ENCODE data around the gene PRDM1.

The PRDM1 gene

GRCh38 chr6:106074146-106074545 lies 12.0 kb upstream of the PRDM1 start:
- FAIRE-seq (no peak), DNase-seq (ENCODE audit: insufficient read length) (no peak)
- TF ChIP-seq TAF1 (IDR thresholded peaks at IDR 0.05; ENCODE audit: borderline replicate concordance, low read depth, low read length), result no peak
- TF ChIP-seq POLR2A (IDR thresholded peaks at IDR 0.05; ENCODE audit: low read depth, low read length), result no peak
- no peak for TF ChIP-seq POLR2AphosphoS5 (IDR thresholded peaks at IDR 0.05; ENCODE audit: low read depth, low read length)

- DNase-seq (ENCODE audit: insufficient read length) (no peak), FAIRE-seq (no peak)
- no peak for TF ChIP-seq POLR2A (IDR thresholded peaks at IDR 0.05; ENCODE audit: low read depth, low read length)
- no peak for TF ChIP-seq POLR2AphosphoS5 (IDR thresholded peaks at IDR 0.05; ENCODE audit: low read depth, low read length)
- no peak for TF ChIP-seq TAF1 (IDR thresholded peaks at IDR 0.05; ENCODE audit: borderline replicate concordance, low read depth, low read length)
Observed at GRCh38 chr6:106076139-106076538, 10.0 kb upstream of the PRDM1 start.

GRCh38 chr6:106077170-106077569 lies 9.0 kb upstream of the PRDM1 start:
- no peak for DNase-seq (ENCODE audit: insufficient read length)
- FAIRE-seq, result no peak
- no peak for TF ChIP-seq POLR2AphosphoS5 (IDR thresholded peaks at IDR 0.05; ENCODE audit: low read depth, low read length)
- no peak for TF ChIP-seq TAF1 (IDR thresholded peaks at IDR 0.05; ENCODE audit: borderline replicate concordance, low read depth, low read length)
- TF ChIP-seq POLR2A (IDR thresholded peaks at IDR 0.05; ENCODE audit: low read depth, low read length), result no peak

- TF ChIP-seq POLR2A (IDR thresholded peaks at IDR 0.05; ENCODE audit: low read depth, low read length) (no peak), POLR2AphosphoS5 (IDR thresholded peaks at IDR 0.05; ENCODE audit: low read depth, low read length) (no peak), TAF1 (IDR thresholded peaks at IDR 0.05; ENCODE audit: borderline replicate concordance, low read depth, low read length) (no peak)
- no peak for FAIRE-seq
- no peak for DNase-seq (ENCODE audit: insufficient read length)
Observed at GRCh38 chr6:106077881-106078280, 8.3 kb upstream of the PRDM1 start.

- no peak for TF ChIP-seq POLR2A (IDR thresholded peaks at IDR 0.05; ENCODE audit: low read depth, low read length)
- TF ChIP-seq POLR2AphosphoS5 (IDR thresholded peaks at IDR 0.05; ENCODE audit: low read depth, low read length), result no peak
- no peak for TF ChIP-seq TAF1 (IDR thresholded peaks at IDR 0.05; ENCODE audit: borderline replicate concordance, low read depth, low read length)
- no peak for FAIRE-seq
- no peak for DNase-seq (ENCODE audit: insufficient read length)
Observed at GRCh38 chr6:106079961-106080762, 6.0 kb upstream of the PRDM1 start.

GRCh38 chr6:106080763-106081095 lies 5.4 kb upstream of the PRDM1 start:
- no peak for DNase-seq (ENCODE audit: insufficient read length)
- FAIRE-seq, result no peak
- TF ChIP-seq TAF1 (IDR thresholded peaks at IDR 0.05; ENCODE audit: borderline replicate concordance, low read depth, low read length), result no peak
- TF ChIP-seq POLR2AphosphoS5 (IDR thresholded peaks at IDR 0.05; ENCODE audit: low read depth, low read length), result no peak
- no peak for TF ChIP-seq POLR2A (IDR thresholded peaks at IDR 0.05; ENCODE audit: low read depth, low read length)

GRCh38 chr6:106081715-106082114 lies 4.4 kb upstream of the PRDM1 start:
- no peak for FAIRE-seq

DNA sequence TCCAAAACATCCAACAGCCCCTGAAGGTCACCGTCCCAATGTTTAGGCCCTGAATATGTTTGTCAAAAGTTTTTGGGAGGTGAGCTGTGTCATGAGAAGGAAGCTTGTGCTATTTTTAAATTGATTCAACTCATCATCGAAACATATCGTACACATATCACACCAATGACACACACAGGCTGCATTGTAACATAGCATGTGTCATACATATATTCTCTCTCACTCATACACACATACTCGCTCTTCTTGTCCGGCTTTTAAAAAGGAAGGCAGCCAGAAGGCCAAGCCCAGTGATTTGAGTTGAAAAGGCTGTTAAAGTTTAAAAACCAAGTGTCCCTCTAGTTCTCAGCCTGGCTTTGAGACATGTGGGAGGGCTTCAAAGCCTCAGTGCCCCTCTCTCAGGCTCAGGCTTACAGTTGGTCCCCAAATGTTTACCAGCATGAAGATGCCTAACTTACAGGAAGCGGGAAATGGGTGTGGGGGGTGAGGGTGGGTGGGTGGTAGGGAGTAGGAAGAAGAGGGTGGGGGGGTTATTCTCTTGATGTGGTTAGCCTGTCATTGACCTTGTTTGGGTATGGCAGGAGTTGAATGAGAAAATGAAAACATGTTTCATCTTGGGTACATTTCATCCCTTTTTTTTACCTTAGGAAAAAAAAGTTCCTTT lies 3.3 kb upstream of the PRDM1 start:
- FAIRE-seq (peak; percentile 42), DNase-seq (ENCODE audit: insufficient read length) (no peak)
- TF ChIP-seq POLR2A (IDR thresholded peaks at IDR 0.05; ENCODE audit: low read depth, low read length) (no peak), TAF1 (IDR thresholded peaks at IDR 0.05; ENCODE audit: borderline replicate concordance, low read depth, low read length) (no peak), POLR2AphosphoS5 (IDR thresholded peaks at IDR 0.05; ENCODE audit: low read depth, low read length) (no peak)

More at GRCh38 chr6:106081715-106082114, 4.4 kb upstream of the PRDM1 start:
- no peak for TF ChIP-seq TAF1 (IDR thresholded peaks at IDR 0.05; ENCODE audit: borderline replicate concordance, low read depth, low read length)
- TF ChIP-seq POLR2AphosphoS5 (IDR thresholded peaks at IDR 0.05; ENCODE audit: low read depth, low read length), result no peak
- TF ChIP-seq POLR2A (IDR thresholded peaks at IDR 0.05; ENCODE audit: low read depth, low read length), result no peak
- no peak for DNase-seq (ENCODE audit: insufficient read length)

DNA sequence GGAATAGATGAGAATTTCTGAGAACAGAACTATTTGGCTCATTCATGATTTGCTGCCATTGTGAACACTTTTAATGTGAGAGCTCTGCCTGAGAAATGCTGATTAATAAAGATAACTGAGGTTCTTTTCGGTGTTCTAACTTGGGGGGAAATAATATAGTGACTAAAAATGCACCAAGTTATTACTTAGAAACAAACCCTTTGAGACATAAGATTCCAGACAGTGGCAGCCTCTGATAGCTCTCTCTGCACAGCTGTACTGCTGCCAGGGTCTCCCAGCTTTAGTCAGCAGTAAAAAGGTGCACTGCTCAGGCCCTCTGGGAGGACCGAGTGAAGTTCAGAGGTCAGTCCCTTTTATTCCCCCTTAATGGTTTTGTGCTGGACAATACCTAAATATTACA lies 2.5 kb upstream of the PRDM1 start:
- TF ChIP-seq POLR2AphosphoS5 (IDR thresholded peaks at IDR 0.05; ENCODE audit: low read depth, low read length) (no peak), POLR2A (IDR thresholded peaks at IDR 0.05; ENCODE audit: low read depth, low read length) (no peak), TAF1 (IDR thresholded peaks at IDR 0.05; ENCODE audit: borderline replicate concordance, low read depth, low read length) (no peak)
- DNase-seq (ENCODE audit: insufficient read length) (no peak), FAIRE-seq (no peak)

DNA sequence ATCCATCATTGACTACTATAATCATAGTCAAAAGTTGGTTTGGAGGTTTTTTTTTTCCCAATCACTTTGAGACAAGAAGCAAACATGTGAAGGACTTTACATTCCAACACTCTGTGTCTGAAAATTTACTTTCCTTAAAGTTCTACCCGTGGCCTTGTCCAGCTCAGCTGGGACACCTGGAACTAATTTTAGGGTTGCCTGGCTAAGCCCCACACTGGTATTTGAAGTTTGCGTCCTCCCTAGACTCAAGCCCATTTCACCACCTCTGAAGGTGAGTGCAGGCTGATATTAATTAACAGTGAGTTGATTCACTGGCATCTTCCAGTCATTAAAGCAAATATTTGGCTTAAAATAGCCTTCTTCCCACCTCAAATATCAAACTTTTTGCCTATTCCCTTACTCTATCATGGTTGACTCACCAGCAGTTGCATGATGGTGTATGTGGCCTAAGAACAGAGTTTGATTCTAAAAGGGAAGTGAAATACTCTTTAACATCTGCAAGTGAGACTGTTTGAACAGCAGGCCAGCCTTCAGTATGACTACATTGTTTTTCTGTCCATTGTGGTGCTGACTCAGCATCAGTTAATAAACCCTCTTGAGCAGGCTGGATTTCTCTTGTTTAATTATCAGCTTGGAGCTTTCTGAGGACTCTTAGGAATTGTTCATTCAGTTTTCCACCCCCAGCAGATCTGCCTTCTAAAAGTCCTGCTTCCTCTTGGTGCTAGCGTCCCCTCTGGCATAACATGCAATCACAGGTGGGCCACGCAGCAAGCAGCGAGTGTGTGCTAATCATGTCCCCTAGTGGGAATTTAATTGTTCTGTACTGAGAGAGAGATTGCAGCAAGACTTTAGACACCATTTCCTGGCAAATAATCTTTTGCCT lies 1.8 kb upstream of the PRDM1 start:
- TF ChIP-seq POLR2AphosphoS5 (IDR thresholded peaks at IDR 0.05; ENCODE audit: low read depth, low read length), result 0 out of 2 replicates have a peak, but pooled peaks have one; percentile 6
- no peak for TF ChIP-seq POLR2A (IDR thresholded peaks at IDR 0.05; ENCODE audit: low read depth, low read length)
- no peak for TF ChIP-seq TAF1 (IDR thresholded peaks at IDR 0.05; ENCODE audit: borderline replicate concordance, low read depth, low read length)
- FAIRE-seq (peak; percentile 94), DNase-seq (ENCODE audit: insufficient read length) (no peak)

All from GM12892 (cell line).